Measurements from ENCODE around the gene OR2T2. TPM values are rescaled to one million over a fixed set of nuclear protein-coding genes. Genes with fewer than 3 reads are reported as not detected.

Gene OR2T2
- total and polyA plus RNA-seq, 8 donors: 0.06 TPM; not detected in 7

Other genes starting within 250 kb of the OR2T2 start
- not detected for gene OR2M3, start 248.4 kb upstream of the OR2T2 start, total RNA-seq
- under 1 TPM in 1 of 2 donors, not detected in 1; under 0.01 TPM for gene OR2M3, start 248.4 kb upstream of the OR2T2 start, polyA plus RNA-seq
- not detected for gene OR2M4, start 214.2 kb upstream of the OR2T2 start, total RNA-seq
- under 1 TPM in 1 of 2 donors, not detected in 1; 0.02 TPM for gene OR2M4, start 214.2 kb upstream of the OR2T2 start, polyA plus RNA-seq
- not detected for gene OR2T33, start 167.7 kb upstream of the OR2T2 start, total RNA-seq
- not detected for gene OR2T33, start 167.7 kb upstream of the OR2T2 start, polyA plus RNA-seq
- not detected for gene OR2T12, start 142.2 kb upstream of the OR2T2 start, total RNA-seq
- gene OR2T12, start 142.2 kb upstream of the OR2T2 start, polyA plus RNA-seq: not detected
- gene OR2M7, start 121.1 kb upstream of the OR2T2 start, total RNA-seq: not detected
- gene OR2M7, start 121.1 kb upstream of the OR2T2 start, polyA plus RNA-seq: not detected
- gene OR14C36, start 96.9 kb upstream of the OR2T2 start, total RNA-seq: not detected
- gene OR14C36, start 96.9 kb upstream of the OR2T2 start, polyA plus RNA-seq: not detected
- not detected for gene OR2T4, start 84.0 kb upstream of the OR2T2 start, total RNA-seq
- gene OR2T4, start 84.0 kb upstream of the OR2T2 start, polyA plus RNA-seq: not detected
- not detected for gene OR2T6, start 69.9 kb upstream of the OR2T2 start, total RNA-seq
- not detected for gene OR2T6, start 69.9 kb upstream of the OR2T2 start, polyA plus RNA-seq
- not detected for gene OR2T1, start 42.6 kb upstream of the OR2T2 start, total RNA-seq
- gene OR2T1, start 42.6 kb upstream of the OR2T2 start, polyA plus RNA-seq: not detected
- not detected for gene OR2T3, start 27.7 kb downstream of the OR2T2 start, total RNA-seq
- not detected for gene OR2T3, start 27.7 kb downstream of the OR2T2 start, polyA plus RNA-seq
- not detected for gene OR2T5, start 43.0 kb downstream of the OR2T2 start, total RNA-seq
- not detected for gene OR2T5, start 43.0 kb downstream of the OR2T2 start, polyA plus RNA-seq
- gene OR2G6, start 62.4 kb downstream of the OR2T2 start, total RNA-seq: not detected
- not detected for gene OR2G6, start 62.4 kb downstream of the OR2T2 start, polyA plus RNA-seq
- under 1 TPM in 1 of 6 donors, not detected in 5; 0.12 TPM for gene OR2T29, start 117.1 kb downstream of the OR2T2 start, total RNA-seq
- gene OR2T29, start 117.1 kb downstream of the OR2T2 start, polyA plus RNA-seq: not detected
- gene OR2T34, start 129.1 kb downstream of the OR2T2 start, total RNA-seq: not detected
- gene OR2T34, start 129.1 kb downstream of the OR2T2 start, polyA plus RNA-seq: not detected
- under 1 TPM in 1 of 6 donors, not detected in 5; 0.12 TPM for gene OR2T10, start 152.1 kb downstream of the OR2T2 start, total RNA-seq
- gene OR2T10, start 152.1 kb downstream of the OR2T2 start, polyA plus RNA-seq: under 1 TPM; 0.23 TPM
- gene OR2T11, start 189.5 kb downstream of the OR2T2 start, total RNA-seq: under 1 TPM in 2 of 6 donors, not detected in 4; 0.09 to 0.12 TPM
- gene OR2T11, start 189.5 kb downstream of the OR2T2 start, polyA plus RNA-seq: under 1 TPM in 1 of 2 donors, not detected in 1; 0.04 TPM
- not detected for gene OR2T35, start 199.6 kb downstream of the OR2T2 start, total RNA-seq
- not detected for gene OR2T35, start 199.6 kb downstream of the OR2T2 start, polyA plus RNA-seq
- not detected for gene OR2T27, start 209.9 kb downstream of the OR2T2 start, total RNA-seq
- not detected for gene OR2T27, start 209.9 kb downstream of the OR2T2 start, polyA plus RNA-seq